Measurements from ENCODE around the gene MYADM.

- TF ChIP-seq EZH2 (IDR thresholded peaks at IDR 0.05) (no peak), POLR2AphosphoS5 (IDR thresholded peaks at IDR 0.05; ENCODE audit: borderline replicate concordance, low read depth, low read length) (no peak), FOXP2 (optimal IDR thresholded peaks at IDR 0.05; ENCODE audit: control extremely low read depth, extremely low read length, insufficient read depth) (no peak)
These were observed 838 bp upstream of the MYADM start for GRCh38 chr19:53866865-53867224.

Measured in SK-N-MC (cell line).